Testis (tissue), 3 donors: ENCODE measurements around the gene ABAT. TPM values are rescaled to one million over a fixed set of nuclear protein-coding genes. Genes with fewer than 3 reads are reported as not detected.

Experiments used
- DNase-seq: peaks from one replicate; pipeline ENCODE4 v3.0.0-alpha.2; 2019
- H3K27ac ChIP-seq, 2 donors: fragments of 200-600 bp; sonication (generic); one replicate each; pipeline ENCODE4 v1.5.1; 2019
- H3K27me3 ChIP-seq: fragments of 200-600 bp; sonication (generic); one replicate; pipeline ENCODE4 v1.5.1; 2019
- H3K36me3 ChIP-seq: fragments of 200-600 bp; sonication (generic); one replicate; pipeline ENCODE4 v1.5.1; 2017; ENCODE audit warnings: low read depth; ENCODE audit errors: missing control alignments
- H3K4me1 ChIP-seq: fragments of 200-600 bp; sonication (generic); one replicate; pipeline ENCODE4 v1.5.1; 2019
- H3K4me3 ChIP-seq, 2 donors: fragments of 200-600 bp; sonication (generic); one replicate each; pipeline ENCODE4 v1.5.1; 2017 to 2019
- H3K9me3 ChIP-seq: fragments of 200-600 bp; sonication (generic); one replicate; pipeline ENCODE4 v1.5.1; 2017
- CTCF ChIP-seq, 3 experiments: fragments of 450-650 bp in 2 of 3; fragments of 200-600 bp in 1 of 3; sonication (generic) in 1 of 3; IDR thresholded peaks; one replicate each; pipeline ENCODE4 v1.5.1; 2016 to 2019; ENCODE audit warnings: antibody characterized with exemption in 3 of 3, mild to moderate bottlenecking in 2 of 3, moderate library complexity in 1 of 3
- POLR2A ChIP-seq: fragments of 450-650 bp; IDR thresholded peaks from one replicate; pipeline ENCODE4 v1.6.1; 2017; ENCODE audit warnings: antibody characterized with exemption, mild to moderate bottlenecking, moderate library complexity
- WGBS, 2 donors: methylation state at CpG; one replicate each; pipeline ENCODE4 v1.1.5; 2018; 5-methylcytosine and 5-hydroxymethylcytosine counted together
- intact Hi-C: fragments of 100-400 bp; cut with DNase I; formaldehyde crosslinking; loops from one replicate; pipeline ENCODE4 v1.15.1; 2023; ENCODE audit warnings: low total_unique reads
- polyA plus RNA-seq: library from polyadenylated mRNA; stranded (reverse); fragments of 350-450 nt; fragmentation: Illumina TruSeq; extraction: RNeasy Lipid Tissue Mini Kit (QIAGEN cat#74804); gene quantifications from one replicate; pipeline ENCODE4 v1.2.3, GENCODE V29; 2014; ENCODE audit warnings: low read depth, low replicate concordance; ENCODE audit not compliant: insufficient read depth
- total RNA-seq, 2 donors: library from RNA; depleted of rRNA; stranded (reverse); fragments of >200 nt; gene quantifications; one replicate each; pipeline ENCODE4 v1.2.3, GENCODE V29; 2016

Gene ABAT
- total and polyA plus RNA-seq, 3 donors from 2014 or later = 25.3 to 108 (median 71.7) TPM

GRCh38 chr16:8717469-8717868 lies 43.1 kb downstream of the ABAT start:
- 92 to 94% methylated on average over 2 of the region's 2 CpGs for WGBS, 2 donors
- Histone ChIP-seq H3K4me1 (peaks cover 21% of the 10 kb centered on the region), H3K36me3 (no peaks in the 10 kb centered on the region), H3K9me3 (no peaks in the 10 kb centered on the region), H3K4me3 (no peak overlapping the region), H3K27me3 (no peaks in the 10 kb centered on the region), H3K27ac (no peak overlapping the region)
- intact Hi-C loops = no loop called here
- DNase-seq = no peak
- no peak for TF ChIP-seq POLR2A
- no peak for TF ChIP-seq CTCF (IDR thresholded peaks at IDR 0.05)

- no peak for DNase-seq
- no peaks in the 10 kb centered on the region for H3K36me3 ChIP-seq
- peaks cover 21% of the 10 kb centered on the region for H3K4me1 ChIP-seq
- TF ChIP-seq CTCF (IDR thresholded peaks at IDR 0.05) = no peak
- TF ChIP-seq POLR2A = no peak
- H3K9me3 ChIP-seq = no peaks in the 10 kb centered on the region
- peak overlapping the region in 1 of 2 donors; percentile 37 for H3K27ac ChIP-seq
- 95 to 97% methylated on average over 5 of the region's 5 CpGs for WGBS, 2 donors
- H3K27me3 ChIP-seq = no peaks in the 10 kb centered on the region
- intact Hi-C loops = no loop called here
- no peak overlapping the region for H3K4me3 ChIP-seq
Observed at GRCh38 chr16:8717892-8718415, 43.5 kb downstream of the ABAT start.

- intact Hi-C loops = no loop called here
- TF ChIP-seq POLR2A = no peak
- no peak for TF ChIP-seq CTCF (IDR thresholded peaks at IDR 0.05)
- H3K4me1 ChIP-seq = peaks cover 21% of the 10 kb centered on the region
- H3K27me3 ChIP-seq = no peaks in the 10 kb centered on the region
- no peaks in the 10 kb centered on the region for H3K36me3 ChIP-seq
- no peak overlapping the region for H3K4me3 ChIP-seq
- DNase-seq = peak; percentile 51
- H3K9me3 ChIP-seq = no peaks in the 10 kb centered on the region
- peak overlapping the region in 1 of 2 donors; percentile 37 for H3K27ac ChIP-seq
- 37 to 54% methylated on average over 19 of the region's 19 CpGs for WGBS, 2 donors
Observed at GRCh38 chr16:8718851-8719680, 44.6 kb downstream of the ABAT start.

- WGBS, 2 donors = 47 to 52% methylated on average over 11 to 14 of the region's 14 CpGs
- H3K4me1 ChIP-seq = peaks cover 21% of the 10 kb centered on the region
- TF ChIP-seq POLR2A = no peak
- peak overlapping the region in 1 of 2 donors; percentile 19 for H3K27ac ChIP-seq
- DNase-seq = peak; percentile 80
- no peak overlapping the region for H3K4me3 ChIP-seq
- no peaks in the 10 kb centered on the region for H3K36me3 ChIP-seq
- intact Hi-C loops = no loop called here
- no peaks in the 10 kb centered on the region for H3K27me3 ChIP-seq
- H3K9me3 ChIP-seq = no peaks in the 10 kb centered on the region
Observed at GRCh38 chr16:8720080-8720966, 45.9 kb downstream of the ABAT start.

- intact Hi-C loops = no loop called here
- H3K27me3 ChIP-seq = no peaks in the 10 kb centered on the region
- DNase-seq = no peak
- H3K27ac ChIP-seq = no peak overlapping the region
- WGBS, 2 donors = 65 to 69% methylated on average over 3 of the region's 3 CpGs
- TF ChIP-seq POLR2A (no peak), CTCF (IDR thresholded peaks at IDR 0.05) (no peak)
- no peak overlapping the region for H3K4me3 ChIP-seq
- no peaks in the 10 kb centered on the region for H3K9me3 ChIP-seq
- H3K4me1 ChIP-seq = peaks cover 21% of the 10 kb centered on the region
- H3K36me3 ChIP-seq = no peaks in the 10 kb centered on the region
Observed at GRCh38 chr16:8720967-8721308, 46.5 kb downstream of the ABAT start.
